ENCODE measurements around the gene FCRL6.

The FCRL6 gene

GRCh38 chr1:159857889-159858288 is 55.7 kb downstream of the FCRL6 start:
- H3K27ac ChIP-seq = no peak overlapping the region
- TF ChIP-seq CTCF (conservative IDR thresholded peaks at IDR 0.05) (no peak), ZFX (IDR thresholded peaks at IDR 0.05) (no peak)

DNA sequence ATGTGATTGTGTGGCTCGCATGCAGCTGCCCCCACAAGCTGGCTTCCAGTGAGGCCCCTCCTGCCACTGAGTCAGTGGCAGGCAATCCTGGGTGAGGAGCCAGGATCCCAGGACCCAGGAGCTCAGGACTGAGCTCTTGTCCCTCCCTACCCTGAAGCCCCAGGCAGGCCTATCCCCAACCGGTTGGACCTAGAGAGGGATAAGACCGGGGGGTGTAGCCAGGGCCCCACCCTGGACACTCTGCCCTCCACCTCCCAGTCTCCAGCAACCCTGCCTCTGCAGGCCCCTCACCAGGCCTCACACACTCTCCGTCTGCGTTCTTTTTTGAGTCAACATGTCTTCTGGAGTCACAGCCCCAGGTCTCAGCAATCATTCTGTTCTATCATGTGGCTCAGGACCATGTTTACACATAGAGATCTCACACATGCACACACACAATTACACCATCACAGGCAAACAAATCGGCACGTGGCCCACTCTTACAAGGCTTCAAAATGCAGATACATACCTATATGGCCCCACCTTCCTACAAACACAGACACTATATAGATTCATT is 57.7 kb downstream of the FCRL6 start:
- no peak overlapping the region for H3K27ac ChIP-seq
- no peak for TF ChIP-seq ZFX (IDR thresholded peaks at IDR 0.05)
- TF ChIP-seq CTCF (conservative IDR thresholded peaks at IDR 0.05) = no peak

- TF ChIP-seq ZFX (IDR thresholded peaks at IDR 0.05) (no peak), CTCF (conservative IDR thresholded peaks at IDR 0.05) (no peak)
- H3K27ac ChIP-seq = no peak overlapping the region
Measured at GRCh38 chr1:159860456-159860855, 58.3 kb downstream of the FCRL6 start.

DNA sequence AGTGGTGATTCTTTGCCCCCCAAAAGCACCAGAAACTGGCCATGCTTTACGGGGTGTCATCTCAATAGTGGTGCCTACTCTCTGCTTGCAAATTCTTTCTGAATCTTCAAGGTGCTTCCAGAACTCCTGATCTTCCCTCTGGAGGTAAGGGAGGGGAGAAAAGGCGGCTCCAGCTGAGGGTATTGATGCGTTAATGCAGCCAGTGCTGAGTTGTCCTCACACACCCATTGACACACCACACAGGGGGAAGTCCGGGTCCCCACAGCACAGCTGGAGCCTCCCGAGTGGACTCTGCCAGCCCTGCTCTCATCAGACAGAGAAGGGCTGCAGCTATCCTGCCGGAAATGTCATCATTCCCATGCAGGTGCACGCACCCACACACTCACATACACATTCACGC is 59.1 kb downstream of the FCRL6 start:
- H3K27ac ChIP-seq = no peak overlapping the region
- no peak for TF ChIP-seq ZFX (IDR thresholded peaks at IDR 0.05)
- TF ChIP-seq CTCF (conservative IDR thresholded peaks at IDR 0.05) = no peak

GRCh38 chr1:159862031-159862430 is 59.9 kb downstream of the FCRL6 start:
- no peak overlapping the region for H3K27ac ChIP-seq
- TF ChIP-seq ZFX (IDR thresholded peaks at IDR 0.05) (no peak), CTCF (conservative IDR thresholded peaks at IDR 0.05) (no peak)

GRCh38 chr1:159862557-159862956 is 60.4 kb downstream of the FCRL6 start, which contains the start of gene VSIG8:
Gene VSIG8 (minus strand): TSS chr1:159862657. CDS start chr1:159862521, 136 bp downstream.
- H3K27ac ChIP-seq = no peak within 1 kb of the TSS
- TF ChIP-seq CTCF (conservative IDR thresholded peaks at IDR 0.05) (no peak), ZFX (IDR thresholded peaks at IDR 0.05) (no peak)

DNA sequence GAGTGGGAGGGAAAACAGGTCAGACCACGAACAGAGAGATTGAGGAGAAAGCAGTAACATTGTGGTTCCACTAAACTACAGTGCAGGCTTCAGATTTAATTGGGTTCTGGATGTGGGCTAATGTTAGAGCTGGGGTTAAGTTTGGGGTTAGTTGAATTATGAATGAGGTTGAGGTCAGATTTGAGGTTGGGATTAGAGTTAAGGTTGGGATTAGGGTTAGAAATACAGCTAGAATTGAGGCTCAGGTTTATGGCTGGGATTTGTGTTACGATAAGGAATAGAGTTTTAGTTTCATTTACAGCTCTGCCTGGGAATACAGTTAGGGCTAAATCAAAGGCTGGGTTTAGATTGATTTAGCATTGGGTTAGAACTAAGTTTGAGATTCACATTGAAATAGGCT is 62.1 kb downstream of the FCRL6 start:
- TF ChIP-seq CTCF (conservative IDR thresholded peaks at IDR 0.05) (no peak), ZFX (IDR thresholded peaks at IDR 0.05) (no peak)
- no peak overlapping the region for H3K27ac ChIP-seq
